Activated CD8-positive, alpha-beta memory T cell treated with anti-CD3 and anti-CD28 coated beads for 48 hours (primary cell): ENCODE measurements around the gene EVC.

Experiments used
- DNase-seq, 3 experiments: peaks; one replicate each; pipeline ENCODE4 v3.0.0-alpha.2; 2020; ENCODE audit warnings: low read depth in 2 of 3, low spot score in 2 of 3

The EVC gene

DNA sequence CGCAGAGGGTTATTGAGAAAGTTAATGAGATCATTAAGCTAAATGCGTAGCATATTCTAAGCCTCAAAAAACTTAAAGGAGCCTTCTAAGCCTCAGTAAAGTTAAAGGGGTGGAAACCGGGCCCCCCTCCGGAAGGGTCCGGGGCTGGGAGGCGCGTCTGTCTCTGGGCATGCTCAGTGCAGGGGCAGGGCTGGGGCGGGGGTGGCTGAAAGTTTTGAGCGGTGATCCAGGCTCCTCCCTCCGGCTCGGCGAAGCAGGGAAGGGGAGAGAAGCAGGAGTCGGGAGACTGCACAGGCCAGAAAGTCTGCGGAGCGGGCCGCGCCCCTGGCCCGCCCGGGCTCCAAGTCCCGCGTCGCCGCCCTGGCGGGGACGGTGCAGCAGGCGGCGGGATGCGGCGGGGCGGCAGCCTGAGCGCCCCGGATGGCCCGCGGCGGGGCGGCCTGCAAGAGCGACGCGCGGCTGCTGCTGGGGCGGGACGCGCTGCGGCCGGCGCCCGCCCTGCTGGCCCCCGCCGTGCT, at the start of gene EVC:
TSS of gene EVC (plus strand) at position 241 of the 518 bp plus-strand sequence. CDS start at position 421, 180 bp downstream.
- DNase-seq = no peak

DNA sequence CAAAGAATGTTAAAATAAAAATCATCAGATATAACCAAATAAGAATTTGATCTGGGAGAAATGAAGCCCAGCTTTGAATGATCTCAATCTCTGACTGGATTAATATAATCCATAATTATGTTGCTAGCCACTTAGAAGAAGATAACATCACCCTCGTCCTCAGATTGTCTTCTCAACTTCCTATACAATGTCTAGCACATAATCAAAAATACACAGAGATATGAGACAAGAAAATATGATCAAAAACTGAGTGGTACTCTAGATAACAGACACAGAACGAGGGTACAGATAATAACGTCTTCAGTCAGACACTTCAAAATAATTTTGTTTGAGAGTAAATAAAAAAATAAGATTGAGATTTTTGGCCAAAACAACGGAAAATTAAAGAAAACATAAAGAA, 49.8 kb upstream of the EVC start:
- DNase-seq = no peak

DNA sequence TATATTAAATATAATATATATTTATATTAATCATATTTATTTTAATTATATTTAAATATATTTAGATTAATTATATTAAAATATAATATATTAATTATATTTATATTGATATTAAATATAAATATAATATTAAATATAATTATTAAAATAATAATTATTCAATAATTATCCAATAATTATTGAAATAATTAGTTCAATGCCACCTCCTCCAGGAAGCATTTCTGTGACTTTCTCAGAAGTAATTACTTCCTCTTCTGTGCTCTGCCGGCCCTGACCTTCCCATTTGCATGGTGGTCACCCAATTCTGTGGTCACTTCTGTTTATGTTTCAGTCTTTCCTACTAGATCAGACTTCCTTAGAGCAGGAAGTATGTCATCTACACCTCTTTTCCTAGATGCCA, 48.4 kb upstream of the EVC start:
- no peak for DNase-seq

DNA sequence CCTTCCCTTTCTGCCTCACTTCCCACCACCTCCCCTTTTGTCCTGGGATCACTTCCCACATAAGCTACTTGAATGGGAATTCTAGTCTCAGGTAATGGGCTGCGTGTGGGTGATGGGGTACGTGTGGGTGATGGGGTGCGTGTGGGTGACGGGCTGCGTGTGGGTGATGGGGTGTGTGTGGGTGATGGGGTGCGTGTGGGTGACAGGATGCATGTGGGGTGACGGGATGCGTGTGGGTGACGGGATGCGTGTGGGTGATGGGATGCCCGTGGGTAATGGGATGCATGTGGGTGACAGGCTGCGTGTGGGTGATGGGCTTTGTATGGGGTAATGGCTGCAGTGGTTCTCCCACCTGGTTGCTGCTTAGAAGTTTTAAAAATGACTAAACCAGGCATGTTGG, 46.2 kb upstream of the EVC start:
- DNase-seq = no peak

DNA sequence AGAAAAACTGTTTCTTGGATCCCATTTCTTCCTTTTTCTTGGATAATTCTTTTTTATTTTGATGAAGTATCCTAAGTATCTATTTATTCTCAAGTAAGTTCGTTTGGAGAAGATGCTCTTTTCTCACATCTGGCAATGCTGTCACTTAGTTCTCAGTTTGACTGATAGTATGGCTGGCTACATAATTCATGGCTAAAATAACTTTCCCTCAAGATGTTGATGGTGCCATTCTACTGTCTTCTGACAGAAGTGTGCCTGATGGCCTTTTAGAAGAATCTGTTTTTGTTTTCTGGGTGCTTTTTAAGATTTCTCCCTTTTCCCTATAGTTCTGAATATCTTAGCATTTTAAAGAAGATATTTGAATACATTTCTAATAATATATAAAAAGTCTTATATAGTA, 44.3 kb upstream of the EVC start:
- no peak for DNase-seq

DNA sequence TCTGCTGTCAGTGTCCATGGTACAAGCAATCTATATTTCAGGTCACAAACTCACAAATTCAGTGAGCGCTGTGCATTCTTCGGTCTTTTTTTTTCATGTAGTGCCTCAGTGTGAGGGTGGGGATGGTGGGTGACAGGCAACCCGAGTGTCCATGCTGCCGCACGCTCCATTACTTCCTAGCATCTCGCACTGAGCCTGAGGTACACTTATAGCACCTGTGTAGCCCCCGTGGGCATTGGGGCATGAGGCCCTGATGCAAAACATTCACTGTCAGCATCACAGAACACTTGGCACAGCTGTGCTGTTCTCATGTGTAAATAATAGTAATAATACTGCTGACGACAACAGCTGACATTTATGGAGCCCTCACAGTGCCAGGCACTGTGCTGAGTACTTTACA, 34.2 kb upstream of the EVC start:
- DNase-seq = no peak

DNA sequence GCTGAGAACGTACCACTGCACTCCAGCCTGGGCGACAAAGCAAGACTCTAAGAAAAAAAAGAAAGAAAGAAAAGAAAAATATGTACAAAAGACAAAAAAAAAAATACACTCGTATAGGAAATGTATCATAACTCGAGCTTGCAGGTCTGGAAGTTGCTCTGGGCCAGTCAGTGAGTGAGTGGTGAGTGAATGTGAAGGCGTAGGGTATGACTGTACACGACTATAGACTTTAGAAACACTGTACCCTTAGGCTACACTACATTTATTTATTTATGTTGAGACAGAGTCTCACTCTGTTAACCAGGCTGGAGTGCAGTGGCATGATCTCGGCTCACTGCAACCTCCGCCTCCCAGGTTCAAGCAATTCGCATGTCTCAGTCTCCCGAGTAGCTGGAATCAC, 32.0 kb upstream of the EVC start:
- DNase-seq = no peak

DNA sequence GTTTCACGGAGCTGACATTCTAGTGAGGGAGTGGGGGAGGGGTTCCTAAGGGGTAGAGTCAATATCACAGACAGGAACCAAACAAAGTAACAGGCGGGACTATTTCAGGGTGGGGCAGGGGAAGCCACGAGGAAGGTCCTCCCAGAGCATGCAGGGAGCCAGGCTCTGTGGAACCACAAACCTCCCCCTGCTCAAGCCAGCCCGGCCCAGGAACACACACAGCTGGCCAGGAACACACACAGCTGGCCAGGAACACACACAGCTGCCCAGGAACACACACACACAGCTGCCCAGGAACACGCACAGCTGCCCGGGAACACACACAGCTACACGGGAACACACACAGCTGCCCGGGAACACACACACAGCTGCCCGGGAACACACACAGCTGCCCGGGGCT, 27.4 kb upstream of the EVC start:
- no peak for DNase-seq

DNA sequence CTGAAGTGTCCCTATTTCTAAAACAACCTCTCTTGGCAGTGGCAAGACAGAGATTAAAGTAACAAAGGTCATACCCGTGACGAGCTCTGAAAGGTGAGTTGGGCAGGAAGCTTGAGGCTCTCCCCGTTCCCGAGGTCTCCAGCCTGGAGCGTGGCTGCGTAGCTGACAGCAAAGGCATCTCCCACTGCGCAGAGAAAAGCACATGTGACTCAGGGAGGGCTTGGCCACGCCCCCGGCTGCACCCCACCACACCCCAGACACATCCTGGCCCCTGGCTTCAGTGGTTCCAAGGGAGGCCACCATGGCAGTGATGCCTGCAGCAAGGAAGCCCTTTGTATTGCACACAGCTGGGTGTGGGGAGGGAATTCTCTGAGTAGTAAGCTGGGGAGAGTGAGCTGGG, 25.7 kb upstream of the EVC start:
- DNase-seq = no peak

DNA sequence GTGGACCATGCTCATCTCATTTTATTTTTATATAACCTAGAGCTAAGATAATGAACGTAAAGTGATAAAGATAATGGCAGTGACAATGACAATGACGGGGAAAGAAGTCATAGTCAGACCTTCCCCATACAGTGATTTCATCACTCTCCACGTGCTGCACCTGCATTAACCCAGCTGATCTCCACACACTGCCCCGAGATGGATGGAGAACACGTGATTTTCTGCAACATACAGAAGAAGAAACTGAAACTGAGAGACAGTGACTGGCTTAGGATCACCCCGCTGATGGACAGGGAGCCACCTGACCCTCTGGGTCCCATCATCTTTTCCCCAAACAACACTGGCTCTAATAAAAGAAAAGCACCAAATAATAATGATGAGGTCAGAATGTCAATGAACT, 24.7 kb upstream of the EVC start:
- no peak for DNase-seq

DNA sequence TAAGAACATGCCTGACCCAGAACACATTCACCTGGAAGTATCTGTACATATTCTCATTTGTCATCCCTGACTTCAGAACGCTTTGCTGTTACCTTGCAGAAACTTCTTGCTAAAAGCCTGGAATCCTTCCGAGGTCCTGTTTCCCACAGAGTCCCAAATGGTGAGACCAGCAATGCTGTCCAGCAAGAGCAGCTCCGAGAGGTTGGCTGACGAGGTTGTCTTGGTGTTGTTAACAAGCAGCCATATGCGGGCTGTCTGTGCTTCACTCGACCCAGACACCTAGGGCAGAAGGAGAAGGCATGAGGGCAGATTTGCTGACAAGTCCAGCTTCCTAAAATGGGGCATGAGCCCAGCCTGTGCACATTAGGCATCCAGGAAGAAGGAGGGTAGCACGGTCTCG, 21.9 kb upstream of the EVC start:
- DNase-seq = no peak

DNA sequence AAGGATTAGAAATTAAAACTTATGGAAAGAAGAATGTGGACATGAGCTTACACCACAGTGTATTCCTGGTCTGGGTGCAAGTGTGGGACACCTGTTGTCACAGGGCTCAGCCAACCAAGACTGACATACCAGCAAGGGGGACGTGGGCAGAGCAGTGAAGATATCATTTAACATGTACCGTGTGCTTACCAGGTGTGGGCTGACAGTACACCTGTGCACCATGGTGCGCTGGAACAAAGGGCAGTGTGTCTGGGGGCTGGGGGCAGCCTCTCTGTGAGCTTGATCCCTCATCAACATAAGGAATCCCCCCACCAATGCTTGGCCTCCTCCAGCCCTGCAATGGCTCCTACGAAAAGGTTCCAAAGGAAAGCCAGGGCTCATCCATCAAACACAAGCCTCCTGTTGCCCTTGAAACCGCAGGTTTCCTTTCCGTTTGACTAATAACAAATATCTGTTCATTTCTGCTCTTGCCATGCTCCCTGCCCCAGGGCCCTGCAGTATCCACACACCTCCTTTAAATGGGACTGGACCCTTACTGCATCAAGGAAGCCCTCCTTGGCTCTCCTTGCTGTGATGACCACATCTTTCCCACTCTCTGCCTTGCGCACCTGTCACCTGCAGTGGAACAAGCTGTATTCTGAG, 19.4 kb upstream of the EVC start:
- no peak for DNase-seq

DNA sequence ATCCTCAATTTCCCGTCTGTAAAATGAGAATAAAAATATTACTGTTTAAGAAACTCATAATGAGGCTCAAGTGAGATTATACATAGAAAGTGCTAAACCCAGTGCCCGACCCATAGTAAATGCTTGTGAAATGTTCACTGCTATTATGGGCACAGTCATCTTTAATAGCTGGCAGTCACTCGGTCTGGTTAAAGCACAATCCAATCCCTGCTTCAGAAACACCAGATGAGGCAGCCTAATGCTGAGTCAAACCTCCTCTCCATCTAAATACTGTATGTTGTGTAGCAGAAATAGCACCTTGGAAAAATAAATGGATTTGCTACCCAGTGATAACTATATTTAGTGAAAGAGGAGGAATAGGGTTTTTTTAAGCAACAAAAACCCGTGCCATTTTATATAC, 17.1 kb upstream of the EVC start:
- DNase-seq = no peak

DNA sequence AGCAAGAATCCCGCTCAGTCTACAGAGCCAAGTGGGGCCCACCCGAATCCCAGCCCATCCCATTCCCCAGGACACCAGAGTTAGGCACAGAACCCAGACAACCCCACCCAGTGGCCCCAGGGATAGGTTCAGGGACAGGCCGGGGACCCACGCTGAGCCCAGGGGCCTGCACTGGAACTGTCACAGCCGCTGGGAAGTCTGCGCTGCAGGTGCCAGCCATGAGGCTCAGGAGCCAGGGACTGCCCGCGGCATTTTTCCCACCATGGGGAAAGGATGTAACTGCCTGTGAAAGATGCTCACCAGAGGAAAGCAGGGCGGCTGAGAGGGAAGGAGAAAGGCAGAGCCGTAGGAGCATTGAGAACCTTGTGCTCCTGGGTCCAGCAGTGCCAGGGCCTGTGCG, 14.7 kb upstream of the EVC start:
- DNase-seq = no peak

DNA sequence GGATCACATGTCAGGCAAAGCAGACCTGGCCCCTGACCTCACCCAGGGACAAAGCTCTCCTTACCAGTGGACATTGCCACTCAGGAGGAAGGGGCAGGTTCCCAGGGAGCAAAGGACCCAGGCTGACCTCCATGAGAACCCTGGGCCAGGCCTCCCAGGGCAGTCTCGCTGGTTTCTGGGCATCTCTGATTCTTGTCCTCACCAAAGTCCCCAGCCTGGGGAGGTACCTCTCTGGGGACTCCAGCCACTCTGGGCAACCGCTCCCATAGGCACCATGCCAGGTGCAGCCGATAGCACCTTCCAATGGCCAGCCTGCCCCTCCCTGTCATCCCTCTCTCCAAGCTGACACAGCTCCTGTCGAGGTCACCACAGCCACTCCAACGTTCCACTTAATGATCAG, 10.5 kb upstream of the EVC start:
- no peak for DNase-seq

DNA sequence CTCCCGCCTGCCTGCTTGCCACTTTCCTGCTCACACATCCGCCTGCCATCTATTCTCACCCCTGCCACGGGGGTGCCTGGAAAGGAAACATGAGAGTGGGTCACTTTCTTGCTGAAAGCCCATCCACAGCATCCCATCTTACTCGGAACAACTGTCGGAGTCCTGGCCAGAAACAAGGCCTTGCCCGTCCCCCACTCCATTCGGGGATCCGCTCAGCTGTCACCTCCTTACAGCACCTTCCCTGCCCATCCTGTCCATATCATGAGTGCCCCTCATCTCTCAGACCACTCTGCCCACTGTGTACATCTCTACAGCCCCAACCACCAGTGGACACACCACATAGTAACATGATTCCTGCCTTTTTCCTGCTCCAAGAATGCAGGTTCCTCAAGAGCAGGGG, 9.0 kb upstream of the EVC start:
- no peak for DNase-seq

DNA sequence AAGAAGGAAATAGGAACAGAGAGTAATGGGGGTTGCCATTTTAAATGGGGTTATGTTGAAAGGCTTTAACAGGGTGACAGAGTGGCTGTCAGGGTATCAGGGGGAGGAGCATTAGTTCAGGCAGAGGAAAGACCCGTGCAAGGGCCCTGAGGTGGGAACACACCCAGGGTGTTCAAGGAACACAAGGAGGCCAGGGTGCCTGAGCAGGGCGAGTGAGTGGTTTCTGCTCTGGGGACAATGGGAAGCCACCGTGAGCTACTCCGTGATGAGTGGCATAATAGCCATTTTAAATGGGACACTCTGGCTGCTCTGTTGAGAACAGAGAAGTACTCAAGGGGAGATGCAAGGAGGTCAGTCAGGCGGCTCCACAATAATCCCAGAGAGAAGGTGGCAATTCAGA, 7.2 kb upstream of the EVC start:
- DNase-seq = no peak

DNA sequence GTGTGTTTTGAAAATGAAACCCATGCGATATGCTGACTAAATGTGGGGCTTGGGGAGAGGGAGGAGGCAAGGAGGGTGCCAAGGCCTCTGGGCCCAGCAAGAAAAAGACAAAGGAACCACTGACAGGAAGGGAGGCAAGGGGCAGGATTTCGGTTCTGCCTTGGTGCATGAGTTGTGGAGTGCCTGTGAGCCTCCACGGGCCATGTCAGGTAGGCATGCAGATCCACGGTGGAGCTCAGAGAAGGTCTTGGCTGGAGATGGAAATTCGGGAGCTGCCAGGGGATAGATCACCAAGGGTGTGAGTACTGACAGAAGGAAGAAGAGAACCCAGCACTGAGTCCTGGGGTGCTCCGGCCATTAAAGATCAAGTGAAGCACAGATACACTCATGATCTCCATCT, 6.7 kb upstream of the EVC start:
- no peak for DNase-seq

DNA sequence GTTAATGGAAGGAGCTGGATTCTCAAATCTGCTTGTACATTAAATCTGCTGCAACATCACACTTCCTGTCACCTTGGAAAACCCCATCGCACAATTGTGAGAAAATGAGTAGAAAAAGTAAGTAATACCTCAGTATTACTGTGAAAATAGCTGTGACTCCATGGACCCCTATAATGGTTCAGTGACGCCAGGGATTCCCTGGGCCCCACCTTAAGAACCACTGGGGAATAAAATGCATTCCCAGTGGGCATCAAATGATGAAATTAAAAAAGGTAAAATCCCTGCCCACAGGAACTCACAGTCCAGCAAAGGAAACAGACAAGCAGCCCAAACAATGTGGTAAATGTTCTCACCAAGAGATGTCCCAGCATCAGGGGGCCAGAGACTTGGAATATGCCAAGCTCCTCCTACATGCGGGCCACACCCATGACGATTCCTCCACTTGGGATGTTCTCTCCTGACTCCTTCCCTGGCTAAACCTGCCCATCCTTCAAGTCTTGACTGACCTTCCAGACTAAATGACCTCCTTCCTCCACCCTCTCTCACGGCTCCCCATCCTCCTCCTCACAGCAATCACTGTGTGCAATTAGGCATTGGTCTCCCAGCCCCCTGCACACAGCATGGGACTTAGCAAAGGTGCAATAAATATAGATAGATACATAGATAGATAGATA, 5.2 kb upstream of the EVC start:
- DNase-seq = no peak

DNA sequence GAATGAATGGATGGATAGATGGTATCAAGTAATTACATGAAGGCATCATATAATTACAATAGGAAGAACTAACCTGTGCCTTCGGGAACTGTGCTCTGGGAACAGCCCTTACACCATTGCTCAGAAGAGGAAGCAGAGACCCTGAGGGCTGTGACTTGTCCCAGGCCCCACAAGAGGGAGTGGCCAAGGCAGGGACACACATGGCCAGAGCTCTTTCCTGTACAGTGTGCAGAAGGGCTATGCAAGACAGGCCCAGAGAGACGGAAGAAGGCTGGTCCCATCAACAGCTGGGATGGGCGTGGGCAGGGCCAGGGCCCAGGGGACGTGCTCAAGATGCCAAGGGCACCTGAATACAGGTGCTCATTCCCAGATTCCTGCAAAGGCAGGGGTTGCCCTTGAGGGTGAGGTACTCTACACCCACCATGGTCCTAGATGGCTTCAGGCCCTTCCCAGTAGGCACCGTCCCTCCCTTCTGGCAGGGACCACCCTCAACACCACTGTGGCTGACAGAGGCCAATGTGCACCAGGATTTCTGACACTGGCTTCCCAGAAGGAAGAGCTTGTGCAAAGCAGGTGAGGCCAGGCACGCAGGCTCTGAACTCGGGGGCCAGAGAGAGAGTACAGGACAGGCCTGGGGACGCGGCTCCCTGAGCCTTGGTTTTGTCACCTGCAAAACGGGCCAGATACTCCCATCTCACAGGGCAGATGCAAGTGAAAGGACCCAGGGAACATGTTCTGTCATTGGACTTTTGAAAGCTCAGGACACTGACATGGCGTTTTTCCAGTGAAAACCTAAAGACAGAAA, 4.3 kb upstream of the EVC start:
- no peak for DNase-seq

DNA sequence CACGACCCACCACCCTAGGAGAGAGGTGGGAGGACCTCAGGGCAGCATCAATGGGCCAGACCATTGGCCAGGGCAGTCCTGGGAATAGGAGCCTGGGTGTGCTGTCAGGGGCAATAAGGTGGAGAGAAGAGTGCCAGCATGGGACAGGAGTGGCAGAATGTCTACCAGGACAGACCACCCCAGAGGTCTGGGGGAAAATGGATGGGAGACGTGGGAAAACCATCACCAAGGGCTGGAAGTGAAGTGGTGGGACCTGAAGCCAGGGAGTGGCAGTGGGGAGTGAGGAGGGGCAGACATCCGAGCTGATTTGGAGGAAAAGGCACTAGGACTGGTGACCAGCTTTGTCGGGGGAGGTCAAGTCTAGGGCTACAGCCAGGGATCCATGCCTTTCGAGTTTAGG, 3.6 kb upstream of the EVC start:
- DNase-seq = no peak

DNA sequence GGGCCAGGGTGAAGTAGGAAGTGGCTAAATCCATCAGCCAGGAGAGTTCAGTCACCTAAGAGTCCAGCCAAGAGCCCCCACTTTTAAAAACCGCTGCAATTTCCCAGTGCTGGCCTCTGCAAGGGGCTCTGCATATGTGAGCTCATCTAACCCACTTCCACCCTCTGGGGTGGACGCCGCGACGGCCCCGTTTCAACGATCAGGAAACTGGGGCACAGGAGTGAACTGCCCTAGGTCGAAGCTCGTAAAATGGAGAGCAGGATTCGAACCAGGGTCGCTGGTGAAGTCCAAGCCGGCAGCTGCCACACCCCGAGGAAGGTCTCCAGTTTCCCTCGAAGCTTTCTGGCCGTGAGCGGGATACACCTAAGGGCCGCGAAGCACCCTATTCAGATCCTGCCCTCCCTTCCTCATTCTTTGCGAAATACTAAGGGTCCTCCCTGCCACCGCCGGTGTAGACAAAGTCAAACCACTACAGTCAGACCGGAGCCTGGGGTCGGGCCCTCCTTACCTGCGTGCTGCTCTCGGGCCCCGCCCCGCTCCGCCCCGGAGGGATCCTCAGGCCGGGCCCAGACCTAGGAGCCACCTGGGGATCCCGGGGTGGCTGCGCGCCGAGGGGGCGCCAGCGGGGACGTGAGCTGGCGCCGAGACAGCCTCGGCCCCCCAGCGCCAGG, 3.1 kb upstream of the EVC start:
- DNase-seq = no peak
